IPS-NIHi11 (cell line): Measurements from ENCODE around the gene SCAMP3.

Experiments
- DNase-seq: peaks from one replicate; pipeline ENCODE4 v3.0.0; 2012; ENCODE audit warnings: mixed read lengths, low spot score

Gene SCAMP3

DNA sequence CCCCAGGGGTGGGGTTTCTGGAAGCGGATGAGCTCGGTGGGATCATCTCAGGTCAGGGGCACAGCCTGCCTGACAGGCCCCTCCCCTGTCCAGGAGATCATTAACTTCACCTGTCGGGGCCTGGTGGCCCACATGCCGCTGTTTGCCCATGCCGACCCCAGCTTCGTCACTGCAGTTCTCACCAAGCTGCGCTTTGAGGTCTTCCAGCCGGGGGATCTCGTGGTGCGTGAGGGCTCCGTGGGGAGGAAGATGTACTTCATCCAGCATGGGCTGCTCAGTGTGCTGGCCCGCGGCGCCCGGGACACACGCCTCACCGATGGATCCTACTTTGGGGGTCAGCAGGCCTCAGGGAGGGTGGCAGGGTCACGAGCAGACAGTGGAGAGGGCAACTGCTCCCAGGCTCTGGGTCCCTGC, 23.5 kb upstream of the SCAMP3 start:
- DNase-seq, result no peak

DNA sequence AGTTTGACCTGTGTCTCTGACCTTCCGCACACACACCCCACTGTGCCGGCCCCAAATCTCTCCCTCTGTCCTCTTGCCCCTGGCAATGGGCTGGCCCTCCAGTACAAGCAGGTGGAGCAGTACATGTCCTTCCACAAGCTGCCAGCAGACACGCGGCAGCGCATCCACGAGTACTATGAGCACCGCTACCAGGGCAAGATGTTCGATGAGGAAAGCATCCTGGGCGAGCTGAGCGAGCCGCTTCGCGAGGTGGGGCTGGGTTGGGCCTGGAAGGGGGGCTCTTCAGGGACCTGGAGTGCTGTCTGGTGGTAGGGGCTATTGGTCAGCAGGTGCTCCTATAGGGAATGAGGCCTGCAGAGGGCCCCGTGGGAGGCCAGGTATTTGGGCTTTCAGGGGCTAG, 22.9 kb upstream of the SCAMP3 start:
- no peak for DNase-seq

DNA sequence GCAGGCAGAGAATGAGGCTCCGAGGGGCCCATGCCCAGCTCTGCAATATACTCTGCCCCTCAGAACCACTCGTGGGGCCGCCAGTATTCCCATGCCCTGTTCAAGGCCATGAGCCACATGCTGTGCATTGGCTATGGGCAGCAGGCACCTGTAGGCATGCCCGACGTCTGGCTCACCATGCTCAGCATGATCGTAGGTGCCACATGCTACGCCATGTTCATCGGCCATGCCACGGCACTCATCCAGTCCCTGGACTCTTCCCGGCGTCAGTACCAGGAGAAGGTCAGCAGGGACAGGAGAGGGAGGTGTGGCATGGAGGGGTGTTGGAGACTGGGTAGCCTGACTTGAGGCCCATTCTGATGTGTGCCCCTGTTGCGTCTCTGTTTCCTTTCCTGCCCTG, 22.3 kb upstream of the SCAMP3 start:
- DNase-seq, result no peak

DNA sequence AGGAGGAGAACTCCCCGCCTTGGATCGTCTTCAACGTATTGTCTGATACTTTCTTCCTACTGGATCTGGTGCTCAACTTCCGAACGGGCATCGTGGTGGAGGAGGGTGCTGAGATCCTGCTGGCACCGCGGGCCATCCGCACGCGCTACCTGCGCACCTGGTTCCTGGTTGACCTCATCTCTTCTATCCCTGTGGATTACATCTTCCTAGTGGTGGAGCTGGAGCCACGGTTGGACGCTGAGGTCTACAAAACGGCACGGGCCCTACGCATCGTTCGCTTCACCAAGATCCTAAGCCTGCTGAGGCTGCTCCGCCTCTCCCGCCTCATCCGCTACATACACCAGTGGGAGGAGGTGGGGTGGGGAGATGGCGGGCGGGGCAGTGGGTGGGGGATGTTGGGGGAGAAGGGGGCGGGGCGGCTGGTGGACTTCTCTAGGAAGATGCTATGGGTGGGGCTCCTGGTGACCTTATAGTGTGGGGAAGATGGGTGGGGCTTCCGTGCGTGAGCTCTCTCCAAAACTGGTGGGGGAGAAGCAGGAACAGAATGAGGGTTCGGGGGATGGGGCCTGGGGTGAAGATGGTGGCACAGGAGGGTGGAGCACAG, 20.4 kb upstream of the SCAMP3 start:
- DNase-seq, result no peak

DNA sequence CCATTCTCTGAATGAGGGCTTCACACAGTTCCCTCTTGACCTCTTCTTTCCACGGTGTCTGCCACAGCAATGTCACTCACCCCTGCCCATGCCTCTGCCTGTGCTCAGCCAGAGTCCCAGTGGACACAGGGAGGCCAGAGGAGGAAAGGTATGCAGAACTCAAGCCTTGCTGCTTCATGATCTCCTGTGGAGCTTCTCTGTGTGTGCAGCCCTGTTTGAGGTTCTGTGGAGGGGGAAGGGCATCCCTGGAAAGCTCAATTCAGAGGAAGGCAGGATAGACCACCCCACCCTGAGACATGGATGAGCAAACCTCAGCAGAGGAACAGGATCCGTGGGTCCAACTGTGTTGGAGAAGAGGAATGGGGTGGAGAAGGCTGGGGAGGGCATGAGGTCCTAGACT, 17.1 kb upstream of the SCAMP3 start:
- no peak for DNase-seq

DNA sequence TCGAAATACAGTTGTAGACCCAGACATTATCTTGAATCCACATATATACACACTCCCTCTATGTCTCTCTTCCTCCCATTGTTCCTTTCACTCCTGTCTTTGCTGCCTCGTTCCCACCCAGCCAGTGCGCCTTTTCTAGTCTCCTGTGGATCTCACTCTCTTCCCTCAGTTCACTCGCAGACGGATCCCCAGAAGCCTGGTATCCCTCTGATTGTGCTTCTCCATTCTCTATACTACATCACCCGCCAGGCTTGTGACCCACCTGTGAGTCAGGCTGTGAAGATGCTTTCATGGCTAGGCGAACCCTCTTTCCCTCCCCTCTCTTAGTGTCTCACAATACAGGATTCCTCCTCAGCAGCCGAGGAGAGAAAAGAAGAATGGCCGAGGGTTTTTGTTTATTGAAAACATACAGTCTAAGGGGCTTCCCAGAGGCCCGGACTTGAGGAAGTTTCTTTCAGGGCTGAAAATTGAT, 16.6 kb upstream of the SCAMP3 start:
- DNase-seq, result no peak

DNA sequence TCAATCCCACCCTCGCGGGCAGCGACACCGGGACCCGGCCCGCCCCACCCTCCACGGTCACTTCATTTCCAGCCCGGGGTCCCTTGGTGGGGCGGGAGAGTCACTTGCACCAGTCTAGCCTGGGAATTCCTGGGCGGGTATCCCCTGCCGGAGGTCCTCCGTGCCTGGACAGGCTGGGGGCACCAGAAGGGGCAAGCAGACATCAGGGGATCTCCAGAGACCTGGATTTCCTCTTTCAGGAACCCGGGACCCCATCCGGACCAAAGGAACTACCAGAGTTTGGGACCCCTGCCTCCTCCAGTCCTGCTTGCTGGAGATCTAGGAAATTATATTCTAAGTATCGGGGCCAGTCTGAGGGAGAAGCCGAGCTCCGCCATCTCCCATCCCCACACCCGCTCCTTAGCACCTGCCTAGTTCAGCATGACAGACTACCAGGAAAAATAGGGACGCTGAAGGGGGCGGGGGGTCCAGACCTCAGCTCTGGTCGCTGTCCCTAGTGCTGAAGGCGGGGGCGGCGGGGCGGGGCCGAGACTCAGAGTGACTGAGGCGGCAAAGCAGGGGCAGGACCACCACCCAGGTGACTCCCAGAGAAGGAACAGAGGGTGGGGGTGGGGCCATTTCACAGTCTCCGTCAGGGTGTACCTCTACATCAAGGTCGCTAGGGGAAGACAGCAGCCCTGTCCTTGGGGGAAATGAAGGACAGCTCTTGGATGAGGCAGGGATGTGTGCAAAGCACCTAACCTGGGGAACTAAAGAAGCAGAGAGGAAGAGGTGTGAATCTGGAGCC, 15.9 kb upstream of the SCAMP3 start:
- peak; percentile 92 for DNase-seq

DNA sequence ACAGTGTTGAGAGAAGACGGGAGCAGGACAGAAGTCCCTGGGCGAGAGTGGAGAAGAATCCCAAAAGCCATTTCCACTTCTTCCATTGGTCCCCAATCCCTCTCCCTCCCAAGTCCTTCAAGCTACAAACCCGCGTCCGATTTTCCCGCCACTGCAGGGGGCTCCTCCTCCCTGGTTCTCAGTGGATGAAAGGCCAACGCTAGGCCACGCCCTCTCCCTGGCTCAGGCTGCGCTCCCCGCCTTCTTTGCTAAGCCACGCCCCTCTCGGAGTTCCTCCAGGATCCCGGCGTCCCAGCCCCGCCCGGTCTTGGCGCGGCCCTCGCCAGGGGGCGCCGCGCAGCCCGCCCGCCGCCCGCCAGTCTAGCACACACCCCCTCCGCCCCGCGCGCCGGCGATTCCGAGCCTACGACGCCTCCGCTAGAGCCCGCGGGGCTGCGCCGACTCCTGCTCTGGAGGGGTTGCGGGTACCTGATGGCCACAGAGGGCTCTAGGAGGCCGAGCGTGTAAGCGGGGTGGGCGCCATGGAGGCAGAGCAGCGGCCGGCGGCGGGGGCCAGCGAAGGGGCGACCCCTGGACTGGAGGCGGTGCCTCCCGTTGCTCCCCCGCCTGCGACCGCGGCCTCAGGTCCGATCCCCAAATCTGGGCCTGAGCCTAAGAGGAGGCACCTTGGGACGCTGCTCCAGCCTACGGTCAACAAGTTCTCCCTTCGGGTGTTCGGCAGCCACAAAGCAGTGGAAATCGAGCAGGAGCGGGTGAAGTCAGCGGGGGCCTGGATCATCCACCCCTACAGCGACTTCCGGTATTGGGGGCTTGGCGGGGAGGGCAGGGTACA, 15.1 kb upstream of the SCAMP3 start, which contains the start of gene HCN3:
Gene HCN3, plus strand, starts transcription at position 394 of the 832 bp plus-strand sequence. Its CDS starts 128 bp downstream, at position 522.
- peak; percentile 96 for DNase-seq

DNA sequence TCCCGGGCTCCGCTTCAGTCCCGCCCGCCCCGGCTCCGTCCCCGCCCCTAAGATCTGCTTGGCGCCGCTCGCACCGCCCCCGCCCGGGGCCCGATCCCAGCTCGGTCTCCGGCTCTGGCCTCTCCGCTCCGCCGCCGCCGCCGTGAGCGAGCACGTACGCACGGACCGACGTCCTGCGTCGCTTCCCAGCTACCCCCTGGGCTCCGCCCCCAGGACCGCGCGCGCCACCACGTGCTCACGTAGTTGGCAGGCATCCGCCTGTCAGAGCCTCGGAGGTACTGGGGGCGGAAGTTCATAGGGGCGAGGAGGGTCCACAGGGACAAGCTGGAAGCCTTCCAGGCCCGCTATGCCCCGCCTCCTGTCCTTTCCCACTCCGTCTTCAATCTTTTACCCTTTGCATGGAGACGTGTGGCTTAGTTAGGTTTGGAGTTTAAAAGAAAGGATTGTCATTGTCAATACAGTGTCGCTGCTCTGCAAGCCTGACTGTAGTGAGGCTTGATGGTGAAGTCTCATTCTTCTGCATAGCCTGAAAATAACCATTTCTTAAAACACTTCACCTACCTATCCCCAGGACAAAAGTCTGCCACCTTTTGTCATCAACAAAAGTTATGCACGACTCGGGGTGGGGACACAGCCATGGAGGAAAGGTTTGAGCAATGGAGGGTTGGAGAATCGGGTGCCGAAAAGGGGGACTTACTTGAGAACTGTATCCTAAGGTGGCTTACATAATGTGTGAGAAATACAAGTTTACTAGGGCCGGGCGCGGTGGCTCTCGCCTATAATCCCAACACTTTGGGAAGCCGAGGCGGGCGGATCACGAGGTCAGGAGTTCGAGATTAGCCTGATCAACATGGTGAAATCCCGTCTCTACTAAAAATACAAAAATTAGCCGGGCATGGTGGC, 11.4 kb upstream of the SCAMP3 start, which contains the start of gene CLK2:
Gene CLK2, minus strand, starts transcription at position 162 of the 903 bp plus-strand sequence. CDS start 2,527 bp downstream, outside the sequence.
- DNase-seq, result peak; percentile 96

DNA sequence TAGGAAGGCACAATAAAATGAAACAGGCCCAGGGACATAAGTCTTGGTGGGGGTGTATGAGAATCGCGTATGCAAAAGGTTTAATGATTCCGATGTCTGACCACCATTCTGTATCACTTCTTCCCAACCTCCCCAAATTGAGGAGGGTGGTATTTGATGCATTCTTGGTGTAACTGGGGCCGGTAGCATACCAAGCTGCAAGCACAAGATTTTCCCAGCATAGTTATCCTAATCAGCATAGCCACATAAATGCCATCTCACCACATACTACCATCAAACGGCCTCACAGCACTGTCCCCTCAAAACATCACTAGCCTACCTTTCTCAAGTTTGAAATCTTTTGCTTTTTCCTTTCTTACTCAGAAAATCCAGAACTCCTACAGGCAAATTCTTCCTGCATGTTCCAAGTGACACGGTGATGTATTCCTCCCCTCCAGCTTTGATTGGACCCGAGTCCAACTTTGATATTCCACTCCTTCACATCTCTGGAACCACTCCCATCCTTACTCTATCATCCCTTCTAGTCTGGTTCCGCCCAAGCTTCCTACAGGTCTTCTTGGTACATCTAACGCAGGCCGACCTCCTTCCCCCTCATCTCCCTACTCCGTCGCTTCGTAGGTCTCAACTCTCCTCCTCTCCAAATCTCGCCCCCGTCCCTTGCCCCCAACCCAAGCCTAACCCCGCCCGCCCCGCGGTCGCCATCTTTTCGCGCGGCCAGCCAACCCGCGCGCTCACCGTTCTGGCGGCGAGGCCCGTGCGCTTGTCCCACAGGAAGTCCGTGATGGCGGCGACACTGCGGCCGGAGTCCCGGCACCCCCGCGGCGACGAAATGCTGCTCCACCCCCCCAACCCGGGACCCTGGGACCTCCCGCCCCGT, 10.5 kb upstream of the SCAMP3 start:
- peak; percentile 76 for DNase-seq

DNA sequence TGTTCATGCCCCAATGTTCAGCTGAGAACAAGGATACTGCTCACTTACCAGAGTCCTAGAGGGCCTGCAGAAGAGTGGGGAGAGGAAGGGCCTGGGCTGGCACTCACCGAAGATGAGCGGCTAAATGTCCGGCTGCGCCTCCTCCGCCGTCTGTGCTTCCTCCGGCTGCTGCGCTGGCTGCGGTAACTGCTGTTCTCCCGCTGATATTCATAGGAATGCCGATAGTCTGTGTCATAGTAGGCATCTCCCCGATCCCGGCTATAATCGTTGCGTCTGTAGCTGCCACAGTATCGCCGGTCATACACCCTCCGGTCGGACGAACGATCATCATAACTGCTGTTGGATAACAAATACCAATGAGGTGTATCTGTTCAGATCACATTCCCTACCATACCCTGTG, 7.2 kb upstream of the SCAMP3 start:
- no peak for DNase-seq

DNA sequence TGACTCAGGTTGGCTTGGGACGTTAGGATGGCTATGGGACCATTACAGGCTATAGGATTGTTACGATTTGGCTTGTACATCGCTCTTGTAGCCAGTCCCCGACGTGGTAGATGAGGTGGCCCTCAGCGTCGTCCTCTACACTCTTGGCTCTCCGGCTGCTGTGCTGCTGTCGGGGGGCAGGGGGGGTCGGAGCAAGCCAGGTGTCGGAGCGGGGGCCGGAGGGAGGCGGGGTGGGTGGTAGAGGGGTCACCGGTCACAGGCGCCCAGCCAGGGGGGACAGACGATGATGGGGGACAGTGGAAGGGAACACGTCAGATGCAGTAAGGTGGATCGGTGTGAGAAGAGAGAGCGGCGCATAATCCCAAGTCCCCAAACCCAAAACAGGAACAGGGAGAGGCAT, 6.5 kb upstream of the SCAMP3 start:
- no peak for DNase-seq

DNA sequence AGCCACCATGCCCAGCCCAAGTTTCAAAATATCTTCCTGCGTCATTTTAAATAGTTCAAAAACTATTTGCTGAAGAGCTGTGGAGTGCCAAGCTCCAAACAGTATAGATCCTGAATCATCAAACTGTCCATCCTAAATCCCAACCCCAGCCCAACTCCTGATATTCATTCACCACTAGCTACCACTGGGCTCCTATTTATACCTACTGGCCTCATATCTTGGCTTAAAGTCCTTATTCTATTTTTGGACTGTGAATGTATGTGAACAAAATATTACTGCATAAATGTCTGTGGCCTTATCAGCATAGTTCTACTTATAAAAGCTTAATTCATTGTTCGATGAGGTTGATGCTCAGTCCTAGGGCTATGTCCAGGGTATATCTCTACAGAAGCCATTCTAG, 5.2 kb upstream of the SCAMP3 start:
- DNase-seq, result no peak

DNA sequence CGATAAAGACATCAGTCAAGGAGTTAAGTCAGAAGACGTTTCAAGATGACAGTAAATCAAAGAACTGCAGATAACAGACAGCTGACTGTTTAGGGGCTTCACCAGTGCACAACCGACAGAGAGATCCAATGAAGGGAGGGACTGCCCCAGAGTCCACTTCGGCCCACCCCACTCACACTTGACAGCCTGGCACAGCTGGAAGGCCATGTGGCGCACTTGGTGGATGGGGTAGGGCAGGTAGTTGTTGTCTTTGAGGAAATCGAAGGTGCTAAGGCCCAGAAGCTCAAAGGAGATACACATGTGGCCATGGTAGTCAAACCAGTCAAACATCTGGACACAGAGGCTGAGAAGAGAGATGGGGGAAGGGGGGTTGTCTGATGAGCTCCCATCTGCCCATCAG, 4.4 kb upstream of the SCAMP3 start:
- no peak for DNase-seq

DNA sequence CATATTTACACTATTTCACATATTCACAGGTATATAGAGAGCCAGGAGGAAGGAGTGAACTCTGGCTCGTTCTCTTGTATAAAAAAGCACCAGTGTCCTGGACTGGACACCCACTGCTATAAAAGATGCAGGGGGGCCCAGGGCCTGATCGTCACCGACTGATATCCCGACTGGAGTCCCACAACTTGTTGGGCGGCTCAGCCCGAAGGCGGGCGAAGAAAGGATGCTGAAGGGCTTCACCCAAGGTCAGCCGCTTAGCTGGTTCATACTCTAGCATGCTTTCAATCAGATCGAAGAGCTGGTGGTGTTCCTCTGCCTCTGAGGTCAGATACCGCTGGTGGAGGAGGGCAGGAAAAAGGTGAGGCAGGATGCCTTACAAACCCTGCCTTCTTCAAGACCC, 907 bp upstream of the SCAMP3 start:
- DNase-seq, result no peak

DNA sequence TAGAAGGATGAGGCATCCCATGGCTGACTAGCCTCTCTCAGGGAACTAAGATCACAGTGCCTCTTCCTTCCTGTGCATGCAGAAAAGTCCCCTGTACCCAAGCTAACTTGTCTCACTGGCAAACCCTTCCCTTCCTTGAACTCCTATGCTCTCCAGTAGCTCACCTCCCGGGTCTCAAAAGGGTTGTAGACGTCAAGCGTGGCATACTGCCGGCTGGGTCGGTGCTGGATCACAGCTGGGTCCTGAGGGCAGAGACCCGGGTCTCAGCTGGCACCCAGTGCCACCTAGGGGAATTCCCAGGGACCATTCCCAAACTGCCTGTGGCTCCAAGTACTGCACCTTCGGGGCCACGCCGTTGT, 688 bp downstream of the SCAMP3 start:
- DNase-seq, result peak; percentile 40

DNA sequence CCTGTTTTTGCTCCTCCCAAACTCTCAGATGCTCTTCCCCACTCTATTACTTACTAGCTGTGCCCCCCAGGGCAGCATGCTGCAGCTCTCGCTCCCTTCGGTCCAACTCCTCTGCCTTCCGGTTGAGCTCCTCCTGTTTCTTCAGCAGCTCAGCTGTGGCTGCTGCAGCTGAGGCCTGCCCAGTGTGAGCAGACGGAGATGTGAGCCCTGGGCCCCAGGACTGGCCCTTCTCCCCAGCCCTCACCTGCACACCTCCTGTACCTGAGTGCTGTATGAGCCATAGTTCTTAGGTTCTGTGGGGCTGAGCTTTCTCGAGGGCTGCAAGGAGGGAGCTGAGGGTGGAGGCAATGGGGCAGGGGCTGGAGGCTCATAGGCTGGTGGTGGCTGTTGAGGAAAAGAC, 1.9 kb downstream of the SCAMP3 start:
- no peak for DNase-seq

DNA sequence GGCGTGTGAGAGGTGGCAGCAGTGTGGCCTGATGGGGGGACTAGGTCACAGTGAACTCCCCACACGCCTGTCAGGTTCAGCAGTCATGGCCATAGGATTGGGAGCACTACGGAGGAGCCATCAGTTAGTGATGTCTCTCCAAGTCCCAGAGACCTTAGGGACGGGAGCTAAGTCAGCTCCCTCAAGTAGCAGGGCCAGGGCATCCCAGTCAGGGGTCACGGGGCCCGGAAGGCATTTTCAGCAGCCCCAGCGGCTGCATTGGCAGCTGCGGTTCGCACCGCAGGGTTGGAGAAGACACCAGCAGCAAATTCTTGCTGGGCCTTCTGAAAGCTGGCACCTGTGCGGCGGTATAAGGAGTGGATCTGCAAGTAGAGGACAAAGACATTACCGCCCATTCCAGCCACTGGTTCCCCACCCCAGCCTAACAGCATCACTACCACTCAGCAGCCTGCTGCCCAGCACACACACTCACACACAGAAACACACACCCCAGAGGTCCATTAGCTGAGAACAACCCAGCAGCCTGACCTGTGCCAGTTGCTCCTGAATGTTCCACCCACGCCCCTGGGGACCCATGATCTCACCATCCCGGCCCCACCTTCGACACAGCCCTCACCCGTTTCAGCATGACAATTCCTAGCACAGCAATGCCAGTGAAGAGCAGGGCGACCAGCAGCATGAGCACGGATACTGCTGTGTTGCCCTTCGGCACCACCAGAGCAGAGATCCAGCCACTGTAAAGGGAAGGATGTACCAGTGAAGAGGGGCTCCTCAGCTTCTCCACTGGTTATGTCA, 5.9 kb downstream of the SCAMP3 start:
- no peak for DNase-seq

DNA sequence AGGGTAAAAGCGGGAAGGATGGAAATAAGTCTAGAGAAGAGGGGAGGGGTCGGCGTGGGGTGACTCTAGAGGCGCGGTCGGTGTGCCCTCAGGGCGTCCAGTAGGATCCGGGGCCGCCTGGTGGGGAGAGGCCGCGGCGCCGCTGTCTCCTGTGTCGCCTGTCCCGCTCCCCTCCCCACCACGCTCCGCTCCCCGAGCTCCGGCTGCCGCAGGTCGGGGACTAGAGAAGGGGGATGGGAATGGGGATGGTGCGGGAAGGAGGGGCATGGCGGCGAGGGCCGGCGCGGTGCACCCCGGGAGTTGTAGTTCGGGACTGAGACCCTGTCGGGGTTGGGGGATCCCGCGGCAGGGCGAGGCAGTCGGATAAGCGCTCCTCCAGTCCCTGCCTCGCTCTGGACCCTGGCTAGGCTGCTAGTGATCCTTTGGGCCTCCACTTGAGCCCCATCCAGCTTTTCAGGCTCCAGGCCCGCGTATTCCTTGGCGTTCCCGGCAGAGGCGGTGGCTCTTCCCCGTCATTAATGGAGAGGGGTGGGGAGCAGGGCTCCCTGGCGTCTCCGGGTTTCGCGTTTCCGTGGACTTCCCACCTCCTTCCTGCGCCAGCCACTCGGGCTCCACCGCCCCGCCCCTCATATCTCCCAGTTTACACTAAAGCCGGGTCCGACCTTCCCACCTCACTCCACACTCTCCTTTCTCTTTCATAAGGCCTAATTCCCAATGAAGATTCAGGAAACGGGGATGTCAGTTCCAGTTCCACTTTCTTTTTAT, 6.7 kb downstream of the SCAMP3 start, which contains the start of gene ENTREP3:
Gene ENTREP3, minus strand, starts transcription at position 241 of the 765 bp plus-strand sequence. CDS start 606 bp downstream, outside the sequence.
- DNase-seq, result peak; percentile 96
